NCI-H748 treated with DMSO at 0.1 percent for 48 hours (cell line): Measurements from ENCODE around the gene SCAI.
"Not testable (repeated sequence)": the region's sequence is repeated elsewhere in the genome, so short reads cannot be mapped to it uniquely, and the experiment has no call there.

Experiments
- DNase-seq: peaks from one replicate; lab custom pipeline; 2025; lab: John Stamatoyannopoulos, UW

The SCAI gene

DNA sequence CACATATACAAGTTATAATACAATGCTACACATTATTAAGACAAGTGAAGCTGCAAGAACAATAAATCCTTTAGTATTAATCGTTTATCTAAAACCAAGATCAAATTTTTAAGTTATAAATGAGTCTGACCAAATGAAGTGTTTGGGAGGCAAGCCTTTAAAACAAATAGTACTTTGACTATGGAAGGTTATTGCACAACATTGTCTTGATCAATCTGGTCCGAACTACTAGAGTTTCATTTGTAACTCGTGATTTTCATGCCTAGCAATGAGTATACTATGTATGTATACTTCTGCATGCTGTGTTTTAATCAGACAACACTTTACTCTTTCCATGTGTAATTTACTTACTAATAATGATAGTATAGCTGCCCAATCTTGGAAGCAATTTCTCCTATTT is 115.3 kb downstream of the SCAI start:
- DNase-seq = no peak

GRCh38 chr9:125024917-125025316 is 118.4 kb downstream of the SCAI start:
- DNase-seq = no peak

DNA sequence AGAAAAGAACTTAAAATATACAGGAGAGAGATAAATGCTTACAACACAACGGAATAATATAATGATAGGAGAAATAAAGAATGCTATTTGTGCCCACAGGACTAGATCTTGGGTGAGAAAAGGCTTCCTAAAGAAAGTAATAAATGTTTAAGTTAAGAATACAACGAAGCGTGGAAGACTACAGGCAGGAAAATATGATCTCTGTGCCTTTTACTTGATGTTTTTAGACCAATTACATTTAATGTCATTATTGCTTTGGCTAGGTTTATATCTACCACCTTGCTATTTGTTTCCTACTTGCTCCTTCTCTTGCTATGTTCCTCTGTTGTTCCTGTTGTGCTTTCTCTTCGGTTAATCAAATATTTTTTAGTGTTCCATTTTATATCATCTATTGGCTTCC is 122.3 kb downstream of the SCAI start:
- DNase-seq = no peak

DNA sequence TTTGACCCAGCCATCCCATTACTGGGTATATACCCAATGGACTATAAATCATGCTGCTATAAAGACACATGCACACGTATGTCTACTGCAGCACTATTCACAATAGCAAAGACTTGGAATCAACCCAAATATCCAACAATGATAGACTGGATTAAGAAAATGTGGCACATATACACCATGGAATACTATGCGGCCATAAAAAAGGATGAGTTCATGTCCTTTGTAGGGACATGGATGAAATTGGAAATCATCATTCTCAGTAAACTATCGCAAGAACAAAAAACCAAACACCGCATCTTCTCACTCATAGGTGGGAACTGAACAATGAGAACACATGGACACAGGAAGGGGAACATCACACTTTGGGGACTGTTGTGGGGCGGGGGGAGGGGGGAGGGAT is 127.7 kb downstream of the SCAI start:
- DNase-seq = not testable (repeated sequence)

DNA sequence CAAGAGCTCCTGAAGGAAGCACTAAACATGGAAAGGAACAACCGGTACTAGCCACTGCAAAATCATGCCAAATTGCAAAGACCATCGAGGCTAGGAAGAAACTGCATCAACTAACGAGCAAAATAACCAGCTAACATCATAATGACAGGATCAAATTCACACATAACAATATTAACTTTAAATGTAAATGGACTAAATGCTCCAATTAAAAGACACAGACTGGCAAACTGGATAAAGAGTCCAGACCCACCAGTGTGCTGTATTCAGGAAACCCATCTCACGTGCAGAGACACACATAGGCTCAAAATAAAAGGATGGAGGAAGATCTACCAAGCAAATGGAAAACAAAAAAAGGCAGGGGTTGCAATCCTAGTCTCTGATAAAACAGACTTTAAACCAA is 131.3 kb downstream of the SCAI start:
- DNase-seq = not testable (repeated sequence)

DNA sequence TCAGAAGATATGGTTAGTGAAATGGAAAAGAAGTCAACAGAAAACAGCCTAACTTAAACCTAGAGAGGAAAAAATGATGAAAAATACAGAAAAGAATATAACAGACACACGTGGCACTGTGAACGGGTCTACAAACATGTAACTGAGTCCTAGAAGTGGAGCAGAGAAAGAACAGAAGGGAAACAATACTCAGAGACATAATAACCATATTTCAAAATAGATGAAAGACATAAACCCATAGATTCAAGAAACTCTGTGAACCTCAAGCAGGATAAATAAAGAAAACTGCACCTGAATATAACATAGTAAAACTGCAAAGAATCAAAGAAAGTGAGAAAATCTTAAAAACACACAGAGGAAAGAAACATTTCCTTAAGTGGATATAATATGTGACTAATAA is 134.7 kb downstream of the SCAI start:
- no peak for DNase-seq

DNA sequence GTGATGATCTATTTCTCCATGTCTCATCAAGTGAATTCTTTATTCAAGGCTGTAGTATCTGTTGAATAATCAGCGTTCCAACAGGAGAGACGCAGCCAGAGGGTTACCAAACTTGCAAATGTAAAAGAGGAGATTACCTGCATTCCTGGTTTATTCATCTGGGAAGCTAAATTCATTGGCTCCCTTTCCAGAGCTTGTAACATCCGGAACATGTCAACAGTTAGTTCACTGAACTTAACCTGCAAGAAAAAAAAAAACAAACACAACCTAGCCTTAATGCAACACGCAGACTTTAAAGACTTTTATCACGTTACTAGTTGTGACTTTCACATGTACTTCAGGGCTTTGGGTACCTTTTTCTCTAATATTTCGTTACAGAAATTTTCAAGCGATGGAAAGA is 140.0 kb downstream of the SCAI start:
- no peak for DNase-seq

- DNase-seq = no peak
Measured at GRCh38 chr9:124983698-124984097, 159.6 kb downstream of the SCAI start.

DNA sequence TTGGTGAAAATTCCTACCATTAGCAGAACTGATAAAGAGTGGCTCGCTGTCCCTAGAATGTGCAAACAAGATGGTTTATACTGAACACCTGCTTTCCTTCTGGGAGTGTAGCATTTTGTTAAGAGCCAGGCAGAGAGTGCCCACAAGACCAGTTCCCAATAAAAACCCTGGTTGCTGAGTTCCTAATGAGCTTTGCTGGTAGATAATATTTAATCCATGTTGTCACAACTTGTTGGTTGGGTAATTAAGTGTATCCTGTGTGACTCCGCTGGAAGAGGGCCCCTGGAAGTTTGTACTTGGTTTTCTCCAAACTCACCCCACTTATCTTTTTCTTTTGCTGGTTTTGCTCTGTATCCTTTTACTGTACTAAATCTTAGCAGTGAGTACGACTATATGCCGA is 162.9 kb downstream of the SCAI start:
- no peak for DNase-seq

DNA sequence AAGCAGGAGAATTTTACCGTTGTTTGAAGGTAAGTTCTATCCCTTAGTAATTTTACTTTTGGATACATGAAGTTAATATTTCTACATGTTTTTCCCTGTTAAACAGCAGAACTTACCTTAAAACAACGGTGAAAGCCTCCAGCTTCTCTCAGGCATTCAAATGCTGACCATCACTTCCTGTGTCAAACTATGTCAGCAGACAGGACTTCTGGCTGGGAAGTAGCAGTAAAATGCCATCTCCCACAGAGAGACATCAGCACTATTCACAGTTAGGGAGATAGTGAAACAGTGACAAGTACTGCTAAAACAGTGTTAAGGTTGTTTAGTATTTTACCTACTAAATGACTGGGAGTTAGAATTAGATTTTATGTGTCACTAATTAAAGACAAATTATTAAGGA is 168.2 kb downstream of the SCAI start:
- no peak for DNase-seq

- no peak for DNase-seq
Measured at GRCh38 chr9:124973807-124974206, 169.5 kb downstream of the SCAI start.

- no peak for DNase-seq
Measured at GRCh38 chr9:124972241-124972770, 171.0 kb downstream of the SCAI start.

GRCh38 chr9:124969401-124969800 is 173.9 kb downstream of the SCAI start:
- no peak for DNase-seq

DNA sequence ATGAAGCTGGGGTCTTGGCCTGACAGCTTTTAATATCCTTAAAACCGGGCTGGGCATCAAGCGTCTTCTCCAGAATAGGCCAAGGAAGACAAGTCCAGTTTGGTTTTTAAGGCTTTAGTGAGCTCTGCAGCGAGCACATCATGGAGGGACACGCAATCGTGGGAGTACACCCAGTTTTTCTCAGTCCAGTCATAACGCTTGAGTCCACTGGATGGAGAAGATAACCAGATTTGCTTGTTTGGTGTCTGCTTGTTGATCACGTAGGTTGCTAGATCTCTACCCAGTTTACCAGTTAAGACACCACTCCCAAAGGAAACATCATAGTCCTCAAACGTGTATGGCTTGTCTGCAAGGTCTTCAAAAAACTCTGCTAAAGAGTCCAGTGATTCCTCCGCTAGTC is 175.1 kb downstream of the SCAI start:
- no peak for DNase-seq

DNA sequence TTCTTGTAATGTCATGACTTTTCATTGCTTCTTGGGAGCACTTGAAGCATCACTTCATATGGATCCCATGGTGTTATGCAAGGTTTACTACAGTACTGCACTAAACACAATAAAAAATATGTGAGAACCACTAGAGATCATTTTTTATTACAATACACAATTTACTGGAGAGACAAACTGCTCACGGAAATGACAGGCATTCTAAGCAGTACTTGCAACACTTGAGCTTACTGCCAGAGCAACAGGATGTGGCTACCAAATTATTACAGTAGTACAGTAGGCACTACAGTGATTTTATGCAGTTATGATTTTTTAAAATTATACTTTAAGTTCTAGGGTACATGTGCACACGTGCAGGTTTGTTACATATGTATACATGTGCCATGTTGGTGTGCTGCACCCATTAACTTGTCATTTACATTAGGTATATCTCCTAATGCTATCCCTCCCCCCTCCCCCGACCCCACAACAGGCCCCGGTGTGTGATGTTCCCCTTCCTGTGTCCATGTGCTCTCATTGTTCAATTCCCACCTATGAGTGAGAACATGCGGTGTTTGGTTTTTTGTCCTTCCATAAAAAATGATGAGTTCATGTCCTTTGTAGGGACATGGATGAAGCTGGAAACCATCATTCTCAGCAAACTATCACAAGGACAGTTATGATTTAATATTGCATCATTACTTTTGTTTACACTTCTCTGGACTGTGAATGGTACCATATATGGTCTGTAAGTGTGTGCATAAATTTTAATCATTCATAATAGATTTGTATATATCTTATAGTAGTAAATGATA is 177.4 kb downstream of the SCAI start:
- not testable (repeated sequence) for DNase-seq

DNA sequence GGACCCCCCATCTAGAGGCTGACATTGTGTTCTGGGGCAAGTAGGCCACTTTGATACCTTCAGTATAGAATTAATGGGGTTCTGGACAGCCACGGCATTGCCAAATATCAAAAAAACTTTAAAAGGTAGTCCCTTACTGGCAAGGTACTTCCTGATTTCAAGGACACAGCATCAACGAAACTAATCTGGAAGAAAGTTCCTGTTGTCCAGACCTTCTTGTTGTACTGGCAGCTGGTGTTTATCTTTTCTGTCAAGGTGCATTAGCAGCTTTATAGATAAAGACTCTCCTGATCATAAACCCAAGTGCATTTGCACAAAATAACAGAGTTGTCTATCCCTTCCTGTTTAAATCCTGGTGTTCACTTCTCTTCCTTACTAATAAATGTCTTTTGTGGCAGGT is 178.7 kb downstream of the SCAI start:
- no peak for DNase-seq

GRCh38 chr9:124964056-124964455 is 179.3 kb downstream of the SCAI start:
- no peak for DNase-seq

DNA sequence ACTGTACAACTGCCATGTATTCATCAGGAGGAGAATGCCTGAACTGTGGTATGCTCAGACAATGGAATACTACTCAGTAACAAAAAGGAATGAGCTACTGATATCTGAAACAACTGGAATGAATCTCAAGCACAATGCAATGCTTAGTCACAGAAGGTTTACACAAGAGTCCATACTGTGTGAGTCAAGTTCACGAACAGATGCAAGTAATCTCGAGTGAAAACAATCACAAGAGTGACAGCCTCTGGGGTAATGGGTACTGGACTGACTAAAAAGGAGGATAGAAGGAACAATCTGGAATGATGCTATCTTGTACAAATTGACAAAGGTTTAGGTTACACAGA is 182.9 kb downstream of the SCAI start:
- no peak for DNase-seq

GRCh38 chr9:124959671-124960408 is 183.5 kb downstream of the SCAI start:
- not testable (repeated sequence) for DNase-seq

GRCh38 chr9:124954255-124954654 is 189.1 kb downstream of the SCAI start:
- DNase-seq = no peak

- DNase-seq = no peak
Measured at GRCh38 chr9:124950050-124950718, 193.1 kb downstream of the SCAI start.

- DNase-seq = no peak
Measured at GRCh38 chr9:124949387-124949786, 193.9 kb downstream of the SCAI start.
